ENCODE results near the gene IL21R.

IL21R gene

DNA sequence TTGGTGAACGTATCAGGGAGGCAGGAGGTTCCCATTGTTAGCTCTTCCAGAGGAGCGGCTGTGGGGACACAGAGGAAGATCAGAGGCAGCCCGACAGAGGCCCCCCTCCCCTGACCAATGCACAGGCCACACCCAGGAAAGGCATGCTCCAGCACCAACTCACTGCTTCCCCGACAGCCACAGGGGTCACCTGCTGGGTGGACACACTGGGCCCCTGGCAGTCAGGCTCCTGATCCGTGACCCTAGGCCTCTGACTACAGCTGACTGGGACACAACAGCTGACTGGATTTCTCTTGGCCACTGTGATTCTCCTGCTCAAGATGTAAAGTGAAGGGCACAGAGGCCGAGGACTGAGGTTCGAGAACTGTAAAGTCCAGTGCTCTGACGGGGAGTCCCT lies 63.5 kb downstream of the IL21R start:
- FAIRE-seq = no peak

DNA sequence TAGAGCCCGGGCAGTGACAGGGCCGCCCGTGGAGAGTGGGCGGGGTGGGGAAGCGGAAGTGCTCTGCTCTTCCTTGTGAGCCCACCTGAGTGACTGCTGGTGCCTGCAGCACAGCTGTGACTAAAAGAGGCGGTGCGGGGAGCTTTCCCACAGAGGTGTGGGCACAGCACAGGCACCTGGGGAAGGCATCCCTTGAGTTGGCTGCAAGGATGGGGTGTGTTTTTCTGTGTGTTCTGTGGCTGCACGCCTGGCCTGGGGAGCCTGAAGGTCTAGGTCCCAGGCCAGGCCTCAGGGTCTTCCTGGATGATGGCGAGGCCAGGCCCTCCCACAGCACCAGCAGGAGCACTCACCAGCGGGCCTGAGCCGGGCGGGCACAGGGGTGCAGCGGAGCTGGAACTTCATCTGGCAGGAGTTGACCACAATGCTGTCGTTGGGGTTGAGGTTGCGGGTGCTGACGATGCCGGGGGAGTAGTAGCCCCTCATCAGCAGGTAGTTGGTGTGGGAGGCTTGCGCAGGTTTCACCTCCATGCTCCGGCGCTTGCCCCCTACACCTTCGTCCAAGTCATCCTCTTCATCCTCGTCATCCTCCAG lies 67.1 kb downstream of the IL21R start:
- no peak for FAIRE-seq

DNA sequence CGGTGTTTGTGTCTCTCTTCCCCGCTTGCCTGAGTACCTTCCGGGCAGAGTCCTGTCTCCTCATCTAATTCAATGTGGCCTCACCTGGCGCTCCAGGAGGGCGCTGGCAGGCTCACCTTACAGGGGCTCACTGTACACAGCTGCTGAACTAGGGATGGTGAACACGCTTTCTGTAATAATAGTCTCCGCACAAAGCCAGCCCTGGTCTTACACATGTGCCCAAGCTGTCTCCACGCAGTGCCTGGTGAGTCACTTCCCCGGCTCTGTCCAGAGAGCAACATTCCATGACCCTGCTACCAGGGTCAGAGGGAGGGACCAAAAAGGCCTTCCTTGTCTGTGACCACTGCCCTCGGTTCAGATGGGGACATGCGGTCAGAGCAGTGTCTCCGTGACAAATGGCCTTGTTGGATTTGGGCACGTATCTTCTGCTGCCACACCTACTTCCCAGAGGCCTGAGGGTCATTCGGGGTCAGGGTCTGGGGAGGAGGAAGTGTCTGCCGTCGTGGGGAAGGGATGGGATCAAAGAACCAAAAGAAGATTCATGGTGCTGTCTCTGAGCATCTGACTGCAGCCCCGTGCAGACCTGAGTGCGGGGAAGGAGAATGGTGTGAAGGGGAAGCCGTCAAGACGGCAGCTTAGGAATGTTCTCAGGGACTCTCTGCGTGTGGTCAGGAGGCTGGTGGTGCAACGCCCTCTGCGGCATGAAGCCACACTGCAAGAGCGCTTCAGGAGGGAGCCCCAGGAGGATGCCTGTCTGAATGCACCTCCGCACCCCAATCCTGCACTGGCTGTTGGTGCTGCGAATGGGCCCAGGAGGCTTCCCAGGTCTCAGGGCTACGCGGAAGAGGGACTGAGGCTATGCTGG lies 68.8 kb downstream of the IL21R start:
- FAIRE-seq = no peak

DNA sequence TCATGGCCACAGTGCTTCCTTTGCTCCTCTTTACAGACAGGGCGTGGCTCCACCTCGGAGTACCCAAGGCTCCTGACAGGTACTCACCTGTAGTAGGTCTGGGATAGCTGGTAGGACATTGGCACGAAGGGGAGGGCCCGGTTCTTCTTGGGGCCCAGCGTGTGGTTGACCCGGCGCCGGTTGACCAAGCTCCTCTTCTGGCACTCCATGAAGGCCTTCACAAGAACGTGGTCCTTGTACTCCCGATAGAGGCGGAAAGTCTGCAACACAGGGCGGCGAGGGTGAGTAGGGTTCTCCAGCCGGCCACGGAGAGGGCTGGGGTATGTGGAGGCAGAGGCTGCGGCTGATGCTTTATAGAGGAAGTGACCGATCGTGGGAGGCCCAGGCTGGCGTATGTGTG lies 69.7 kb downstream of the IL21R start:
- FAIRE-seq = no peak

DNA sequence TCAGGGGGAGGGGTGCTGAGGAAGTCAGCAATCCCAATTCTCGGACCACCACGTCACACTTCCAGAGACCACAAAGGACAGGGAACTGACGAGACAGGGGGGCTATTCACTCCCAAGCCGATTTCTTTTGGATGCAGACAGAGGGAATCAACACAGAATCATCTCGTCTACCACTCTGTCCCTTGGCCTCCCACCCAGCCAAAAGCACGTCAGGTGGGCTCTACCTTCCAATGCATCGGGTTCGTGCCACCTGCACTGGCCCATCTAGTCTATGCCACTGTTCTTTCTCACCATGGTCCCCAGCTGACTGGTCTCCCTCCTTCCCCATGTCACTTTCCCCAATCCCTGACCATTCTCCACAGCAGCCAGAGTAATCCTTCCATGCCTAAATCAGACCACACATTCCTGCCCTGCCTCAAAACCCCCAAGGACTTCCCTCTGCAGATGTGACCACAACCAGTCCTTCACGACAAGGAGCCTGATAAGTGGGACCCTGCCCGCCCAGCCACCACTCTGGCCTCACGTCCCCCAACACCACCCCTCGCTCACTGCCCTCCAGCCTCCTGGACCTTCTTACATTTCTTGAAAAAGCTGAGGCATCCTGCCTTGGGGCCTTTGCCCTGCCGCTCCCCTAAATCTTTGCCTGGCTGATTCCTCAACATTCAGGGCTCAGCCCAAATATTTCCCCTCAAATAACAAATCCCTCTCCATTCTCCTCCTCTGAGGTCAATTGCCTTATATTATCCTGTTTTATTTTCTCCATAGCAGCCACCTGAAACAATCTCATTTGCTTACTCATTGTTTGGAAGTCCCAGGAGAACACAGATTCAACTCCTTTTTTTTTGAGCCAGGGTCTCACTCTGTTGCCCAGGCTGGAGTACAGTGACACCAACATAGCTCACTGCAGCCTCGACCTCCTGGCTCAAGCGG lies 70.4 kb downstream of the IL21R start:
- FAIRE-seq = no peak

DNA sequence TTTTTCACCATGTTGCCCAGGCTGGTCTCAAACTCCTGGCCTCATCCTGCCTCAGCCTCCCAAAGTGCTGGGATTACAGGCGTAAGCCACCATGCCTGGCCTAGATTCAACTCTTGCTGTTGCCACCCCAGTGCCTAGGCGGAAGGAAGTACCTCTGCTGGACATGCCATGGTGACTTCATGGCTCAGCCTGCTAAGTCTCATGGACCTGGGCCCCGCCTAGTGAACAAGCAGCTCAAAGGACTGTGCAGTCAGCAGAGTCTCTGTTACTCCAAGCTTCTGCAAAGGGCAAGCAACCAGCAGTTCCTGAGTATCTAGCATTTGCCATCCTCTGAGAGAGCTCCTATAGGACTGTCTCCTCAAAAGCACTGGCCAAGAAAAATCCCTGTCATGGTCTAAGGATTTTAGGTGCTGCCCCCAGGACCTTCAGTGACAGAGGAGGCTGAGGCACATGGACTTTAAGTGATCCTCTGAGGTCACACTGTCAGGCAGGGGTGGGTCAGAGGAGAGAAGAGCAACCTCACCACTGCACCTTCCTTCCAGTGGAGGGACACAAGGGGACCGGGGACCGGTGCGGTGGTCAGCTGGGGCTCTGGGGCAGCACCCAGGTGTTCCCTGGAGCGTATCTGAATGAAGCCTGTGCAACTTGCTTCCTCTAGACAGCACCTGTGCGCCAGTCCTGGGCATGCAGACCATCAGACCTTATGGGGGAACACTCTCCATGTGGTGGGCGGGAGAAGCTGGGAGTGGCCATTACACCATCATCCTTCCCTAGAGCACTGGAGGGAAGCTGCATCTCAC lies 71.3 kb downstream of the IL21R start:
- no peak for FAIRE-seq

DNA sequence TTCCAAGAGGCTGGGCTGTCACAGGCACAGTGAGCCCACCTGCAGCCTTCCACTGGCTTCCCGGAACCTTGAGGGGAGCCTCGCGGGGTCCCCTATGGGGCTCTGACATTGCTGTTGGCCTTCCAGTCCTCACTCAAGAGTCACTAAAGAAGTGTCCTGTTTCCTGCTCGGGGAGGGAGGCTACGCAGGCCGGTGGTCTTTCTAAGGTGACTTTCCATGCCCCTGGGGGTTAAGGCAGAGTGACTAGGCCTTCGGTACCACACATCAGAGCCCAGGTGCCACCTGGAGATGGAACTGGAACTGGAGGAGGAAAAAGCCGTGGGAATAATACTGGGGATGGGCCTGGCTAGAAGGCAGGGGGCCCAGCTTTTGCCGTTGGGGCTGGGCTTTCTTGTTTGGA lies 72.1 kb downstream of the IL21R start:
- no peak for FAIRE-seq

DNA sequence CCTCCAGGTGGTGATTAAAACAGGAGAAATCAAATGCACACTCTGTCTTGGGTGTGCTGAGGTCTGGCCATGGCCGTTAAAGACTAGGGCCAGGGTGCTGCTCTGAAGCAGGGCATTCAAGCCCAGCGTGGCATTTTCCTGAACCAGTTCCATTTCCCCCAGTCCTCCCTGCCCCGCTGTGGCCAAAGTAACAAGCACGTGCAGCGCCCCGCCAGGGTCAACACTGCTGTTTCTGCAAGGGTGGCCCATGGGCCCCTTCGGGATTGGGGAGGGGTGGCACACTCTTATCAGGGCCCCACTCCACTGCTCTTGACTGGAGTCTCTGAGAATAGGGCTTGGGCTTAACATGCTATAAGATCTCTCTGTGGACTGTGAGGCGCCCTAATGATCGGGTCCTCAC lies 72.9 kb downstream of the IL21R start:
- no peak for FAIRE-seq

DNA sequence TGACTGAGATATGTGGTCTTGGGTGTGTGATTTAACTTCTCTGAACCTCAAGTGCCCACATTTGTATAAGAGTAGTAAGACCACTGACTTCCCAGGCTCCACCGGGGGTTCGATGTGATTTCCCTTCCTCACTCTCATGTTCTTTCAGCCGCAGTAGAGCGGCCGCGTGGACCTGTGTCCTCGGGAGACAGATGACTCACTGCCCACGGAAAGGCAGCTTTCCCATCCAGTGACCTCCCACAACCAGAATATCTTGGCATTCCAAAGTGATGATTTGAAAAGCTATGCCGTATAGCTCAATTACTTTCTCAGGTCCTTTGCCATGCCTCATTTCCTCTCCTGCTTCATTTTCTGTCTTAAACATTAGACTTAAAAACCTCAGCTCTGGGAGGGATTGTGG lies 73.6 kb downstream of the IL21R start:
- FAIRE-seq = no peak

DNA sequence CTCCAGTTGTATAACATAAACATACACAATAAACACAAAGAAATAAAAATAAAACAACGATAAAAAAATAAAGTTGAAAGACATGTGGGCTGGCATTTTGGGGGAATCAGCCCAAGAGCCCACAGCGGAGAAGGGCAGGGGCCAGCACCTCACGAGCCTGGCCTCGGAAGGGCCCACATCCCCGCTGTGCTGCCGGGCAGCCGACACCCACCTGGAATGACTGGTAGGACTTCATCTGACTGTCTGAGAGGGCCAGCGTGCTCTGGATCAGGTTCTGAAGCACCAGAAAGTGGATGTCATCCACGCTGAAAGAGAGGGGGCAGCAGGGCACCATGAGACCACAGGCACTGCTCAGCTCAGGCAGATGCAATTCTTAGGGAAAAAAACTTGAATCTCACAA lies 74.3 kb downstream of the IL21R start:
- FAIRE-seq = no peak

DNA sequence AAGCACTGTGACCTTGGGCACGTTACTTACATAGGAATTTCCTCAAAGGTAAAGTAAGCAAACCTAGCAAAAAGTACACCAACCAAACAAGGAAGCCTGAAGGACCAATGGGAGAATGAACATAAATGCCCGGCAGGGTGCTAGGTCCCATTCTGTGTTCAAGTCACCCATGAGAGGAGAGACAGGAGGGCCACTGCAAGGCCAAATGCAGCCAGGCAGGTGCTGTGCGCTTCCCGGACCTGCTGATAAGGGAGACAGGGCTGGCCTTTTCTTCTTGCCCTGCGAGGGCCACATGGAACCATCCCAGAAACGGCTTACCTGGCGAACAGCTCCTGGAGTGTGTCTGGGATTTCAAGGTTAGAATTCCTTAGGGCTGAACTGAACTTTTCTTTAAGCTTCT lies 78.8 kb downstream of the IL21R start:
- no peak for FAIRE-seq

DNA sequence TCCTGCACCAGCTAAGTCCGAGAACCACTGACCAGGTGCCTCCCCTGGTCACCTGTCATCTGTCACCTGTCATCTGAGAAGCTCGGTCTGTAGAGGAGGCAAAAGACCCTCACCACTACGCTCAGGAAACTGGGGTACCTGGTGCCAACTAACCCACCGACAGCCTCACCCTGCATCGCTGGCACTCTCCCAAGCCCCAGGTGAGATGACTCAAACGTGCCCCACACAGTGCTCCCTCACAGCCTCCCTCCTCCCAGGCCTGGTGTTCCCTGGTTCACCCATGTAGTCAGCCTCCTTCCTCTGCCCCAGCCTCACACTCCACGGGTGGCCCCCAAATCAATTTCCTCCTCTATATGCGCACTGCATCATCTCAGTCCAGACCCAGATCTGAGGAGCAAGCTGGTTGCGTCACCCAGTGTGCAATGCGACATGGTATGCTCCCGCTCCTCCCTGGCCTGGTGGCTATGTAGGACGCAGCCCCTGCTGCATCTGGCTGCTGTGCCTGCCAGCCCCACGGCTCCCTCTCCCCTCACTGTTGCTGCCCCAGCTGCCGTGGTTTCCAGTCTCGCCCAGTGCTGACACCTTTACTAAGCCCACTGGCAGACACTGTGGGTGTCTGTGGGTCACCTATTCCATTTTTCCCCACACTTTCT lies 79.4 kb downstream of the IL21R start:
- FAIRE-seq = no peak

DNA sequence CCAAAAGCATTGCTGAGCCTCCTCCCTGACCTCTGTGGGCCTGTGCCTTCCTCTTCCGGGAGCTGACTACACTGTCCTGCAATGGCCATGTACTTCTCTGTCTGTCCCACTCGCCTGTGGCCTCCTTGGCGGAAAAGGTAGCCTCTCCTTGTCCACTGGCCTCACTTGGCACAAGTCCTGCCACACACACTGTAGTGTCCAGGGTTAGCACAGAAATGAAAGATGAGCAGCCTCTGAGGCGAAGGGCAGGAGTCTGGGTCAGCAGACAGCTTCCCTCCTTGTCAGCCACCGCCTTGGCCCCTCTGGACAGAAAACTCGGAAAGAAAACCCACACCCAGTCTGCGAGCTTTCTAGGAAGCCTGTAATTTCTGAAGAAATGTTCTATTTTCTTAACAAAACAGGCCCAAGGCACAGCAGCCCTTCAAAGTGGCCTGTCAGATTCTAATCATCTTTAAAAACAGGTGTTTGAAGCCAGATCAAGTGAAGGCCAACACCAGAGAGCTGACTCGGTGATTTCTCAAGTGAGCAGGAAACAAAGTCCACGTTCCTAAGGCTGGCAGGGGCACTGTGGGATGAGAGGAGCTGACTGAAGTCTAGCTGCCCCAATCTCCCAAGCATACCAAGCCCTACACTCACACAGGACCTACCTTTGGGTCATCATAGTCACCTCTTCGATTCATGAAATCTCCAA lies 80.6 kb downstream of the IL21R start:
- FAIRE-seq = no peak

DNA sequence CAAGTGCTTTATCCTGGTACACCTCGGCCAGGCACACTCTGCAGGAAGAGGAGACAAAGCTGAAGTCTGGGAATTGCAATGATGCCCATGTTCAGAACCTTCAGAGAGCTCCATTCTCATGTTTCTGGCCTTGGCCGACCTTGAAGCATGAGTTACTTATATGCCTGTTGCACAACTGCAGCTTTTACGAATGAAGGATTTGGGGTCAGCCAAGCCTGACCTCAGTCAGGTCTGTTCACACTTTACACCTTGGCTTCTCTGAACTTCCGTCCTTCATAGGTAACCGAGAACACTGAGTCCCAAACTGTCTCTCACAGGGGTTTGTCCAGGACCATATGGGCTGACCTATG lies 81.1 kb downstream of the IL21R start:
- FAIRE-seq = no peak

DNA sequence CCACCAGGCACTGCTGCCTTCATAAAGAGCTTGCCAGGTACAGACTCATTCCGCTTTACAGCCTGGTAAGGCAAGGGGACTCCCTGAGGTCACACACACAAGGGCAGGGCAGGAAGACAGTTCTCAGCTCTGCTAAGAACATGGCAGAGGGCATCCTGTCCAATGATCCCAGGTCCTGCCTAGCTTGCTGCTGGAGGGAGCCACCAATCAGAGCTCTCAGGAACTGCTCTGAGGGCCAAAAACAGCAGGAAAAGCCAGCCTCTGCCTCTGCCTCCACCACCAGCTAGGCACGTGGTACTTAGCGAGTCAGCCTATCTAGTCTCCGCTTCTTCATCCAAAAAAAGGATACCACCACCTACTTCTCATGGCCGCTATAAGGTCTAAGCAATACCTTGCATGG lies 81.7 kb downstream of the IL21R start:
- no peak for FAIRE-seq

DNA sequence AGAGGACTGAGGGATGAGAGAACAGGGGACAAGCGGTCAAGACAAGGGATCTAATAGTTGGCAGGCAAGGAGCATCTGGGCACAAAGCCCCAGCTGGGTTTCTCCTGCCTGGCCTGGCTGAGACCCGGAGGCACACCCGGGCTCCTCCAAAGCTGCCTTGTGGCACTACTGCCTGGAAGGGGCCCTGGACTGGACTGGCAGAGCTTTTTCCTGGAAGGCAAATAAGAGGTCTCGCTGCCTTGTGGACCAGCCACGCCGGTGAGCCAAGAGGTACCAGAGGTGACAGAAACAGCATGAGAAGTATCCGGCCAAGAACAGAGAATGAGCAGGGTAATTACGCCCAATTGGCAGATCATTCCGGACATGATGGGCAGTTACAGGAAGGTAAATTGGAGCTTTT lies 83.2 kb downstream of the IL21R start:
- no peak for FAIRE-seq

DNA sequence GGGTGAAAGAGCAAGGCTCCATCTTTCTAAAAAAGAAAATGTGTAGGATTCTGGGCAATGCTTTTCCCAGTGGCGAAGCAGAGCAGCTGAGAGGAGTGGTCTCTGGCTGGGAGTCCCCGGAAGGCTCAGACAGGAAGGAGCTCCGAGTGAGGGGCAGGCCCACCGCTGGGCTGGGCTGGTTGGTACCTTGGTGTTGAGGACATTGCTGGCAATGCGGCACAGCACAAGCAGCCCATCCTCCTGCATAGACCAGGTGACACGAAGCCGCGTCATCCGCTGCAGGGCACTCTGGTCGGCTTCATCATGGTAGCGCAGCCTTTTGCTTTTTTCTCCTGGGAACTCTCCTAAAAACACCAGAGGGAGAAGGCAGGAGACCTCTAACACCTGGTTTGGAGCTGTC lies 83.8 kb downstream of the IL21R start:
- no peak for FAIRE-seq

DNA sequence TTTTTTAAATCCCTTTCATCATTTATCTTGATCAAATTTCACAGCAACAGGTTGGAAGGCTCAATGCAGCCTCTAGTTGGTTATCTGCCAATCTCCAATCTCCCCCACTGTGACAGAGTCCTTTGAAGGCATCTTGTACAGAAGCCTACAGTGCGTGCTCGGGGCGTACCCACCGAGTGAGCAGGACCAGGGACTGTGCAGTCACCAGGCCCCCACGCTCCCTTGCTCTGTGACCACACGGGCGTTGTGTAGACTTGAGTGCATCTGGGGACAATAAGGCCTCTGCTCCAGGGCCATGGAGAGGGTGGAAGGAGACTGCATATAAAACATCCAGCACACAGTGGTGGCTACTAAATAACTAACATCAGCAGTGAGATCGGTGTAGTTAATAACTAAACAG lies 84.4 kb downstream of the IL21R start:
- FAIRE-seq = no peak

DNA sequence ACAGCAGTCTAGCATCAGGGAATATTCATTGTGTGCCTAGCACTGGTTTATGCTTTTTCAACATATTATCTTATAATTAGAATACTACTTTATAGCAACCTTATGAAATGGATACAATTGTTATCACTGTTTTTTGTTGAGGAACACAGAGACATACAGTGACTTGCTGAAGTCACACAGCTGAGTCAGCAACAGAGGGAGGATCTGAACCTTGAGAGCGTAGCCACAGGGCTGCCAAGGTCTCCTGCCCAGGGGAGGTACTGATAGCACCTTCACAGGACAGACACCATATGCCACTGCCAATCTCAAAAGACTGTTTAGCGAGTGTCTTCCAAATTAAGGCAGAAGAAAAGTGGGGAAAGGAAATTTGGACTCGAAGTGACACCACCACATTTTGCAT lies 84.8 kb downstream of the IL21R start:
- no peak for FAIRE-seq

DNA sequence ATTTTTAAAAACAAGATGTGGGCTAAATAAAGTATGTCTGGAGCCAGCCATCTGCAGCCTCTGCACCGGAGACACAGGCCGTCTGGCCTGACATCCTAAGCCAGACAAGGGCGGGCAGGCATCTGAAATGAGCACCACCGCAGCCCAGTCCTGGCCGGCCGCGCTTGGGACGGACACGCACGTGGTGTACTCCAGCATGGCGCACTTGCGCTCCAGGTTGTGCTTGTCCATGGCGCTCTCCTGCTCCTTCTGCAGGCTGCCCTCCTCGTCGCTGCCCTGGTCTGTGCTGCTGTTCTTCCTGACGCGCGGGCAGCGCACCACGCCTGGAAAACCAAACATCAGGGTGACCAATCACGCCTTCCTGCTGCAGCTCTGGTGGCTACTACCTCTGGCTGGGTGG lies 87.4 kb downstream of the IL21R start:
- no peak for FAIRE-seq

DNA sequence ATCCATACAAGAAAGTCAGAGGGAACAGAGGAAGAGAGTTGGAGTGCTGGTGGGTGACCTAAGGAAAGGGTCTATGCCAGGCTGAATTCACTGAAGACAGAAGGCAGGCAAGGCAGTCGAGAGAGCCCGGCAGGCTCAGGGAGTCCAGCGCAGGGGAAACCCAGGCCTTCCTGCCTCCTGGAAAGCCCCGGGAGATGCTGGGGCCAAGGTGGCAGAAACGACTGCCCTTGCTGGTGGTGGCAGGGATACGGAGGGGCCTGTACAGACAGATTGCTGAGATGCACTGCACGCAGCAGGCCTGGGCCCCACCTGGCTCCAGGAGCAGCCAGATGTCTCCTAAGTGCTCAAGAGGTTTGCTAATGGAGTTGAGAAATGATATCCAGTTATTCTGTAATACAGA lies 87.9 kb downstream of the IL21R start:
- no peak for FAIRE-seq
